ENCODE results near the gene CDSN.

Gene CDSN

DNA sequence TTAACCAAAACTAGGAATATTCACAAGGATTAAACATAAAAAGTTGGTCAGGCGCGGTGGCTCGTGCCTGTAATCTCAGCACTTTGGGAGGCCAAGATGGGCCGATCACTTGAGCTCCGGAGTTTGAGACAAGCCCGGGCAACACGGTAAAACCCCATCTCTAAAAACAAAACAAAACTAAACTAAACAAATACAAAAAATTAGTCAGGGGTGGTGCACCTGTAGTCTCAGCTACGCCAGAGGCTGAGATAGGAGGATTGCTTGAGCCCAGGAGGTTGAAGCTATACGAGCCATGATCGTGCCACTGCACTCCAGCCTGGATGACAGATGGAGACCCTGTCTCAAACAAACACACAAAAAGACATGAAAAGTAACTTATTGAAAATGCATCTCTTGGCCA lies 15.5 kb upstream of the CDSN start:
- TF ChIP-seq POLR2A (IDR thresholded peaks at IDR 0.05; ENCODE audit: low read depth, low read length), result no peak
- no peak for DNase-seq (ENCODE audit: insufficient read length, low spot score)
- no peak for FAIRE-seq

DNA sequence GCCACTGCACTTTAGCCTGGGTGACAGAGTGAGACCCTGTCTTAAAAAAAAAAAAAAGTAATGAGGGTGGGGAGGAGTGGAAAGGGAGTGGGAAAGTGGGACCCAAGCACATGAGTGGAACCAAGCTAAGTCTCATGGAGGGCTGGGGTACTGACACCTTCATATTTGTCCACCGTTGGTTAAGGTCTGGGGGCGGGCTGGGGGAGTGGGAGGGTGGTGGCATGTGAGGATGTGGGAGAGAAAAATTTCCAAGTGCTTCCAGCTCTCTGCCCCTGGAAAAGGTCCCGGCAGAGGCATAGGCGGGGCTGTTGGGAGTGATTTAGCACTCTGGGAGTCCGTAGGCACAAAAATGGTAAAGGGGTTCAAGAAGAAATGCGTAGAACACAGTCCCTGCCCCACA lies 12.6 kb upstream of the CDSN start:
- no peak for DNase-seq (ENCODE audit: insufficient read length, low spot score)
- TF ChIP-seq POLR2A (IDR thresholded peaks at IDR 0.05; ENCODE audit: low read depth, low read length), result no peak
- no peak for FAIRE-seq

DNA sequence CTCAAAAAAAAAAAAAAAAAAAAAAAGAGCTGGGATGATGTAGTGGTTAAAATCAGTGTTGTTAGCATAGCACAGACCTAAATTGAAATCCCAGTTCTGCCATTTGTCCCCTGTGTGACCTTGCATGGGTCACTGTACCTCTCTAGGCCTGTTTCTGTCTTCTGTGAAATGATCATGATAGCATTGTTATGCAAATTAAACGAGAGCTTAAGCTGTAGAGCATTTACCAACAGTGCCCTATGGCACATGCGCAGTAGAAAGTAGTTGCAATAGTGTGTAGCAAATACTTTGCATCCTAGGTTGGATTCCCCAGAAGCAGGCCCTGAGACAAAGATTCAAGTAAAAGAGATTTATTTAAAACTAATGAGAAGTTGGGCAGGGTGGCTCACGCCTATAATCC lies 11.3 kb upstream of the CDSN start:
- FAIRE-seq, result no peak
- no peak for DNase-seq (ENCODE audit: insufficient read length, low spot score)
- no peak for TF ChIP-seq POLR2A (IDR thresholded peaks at IDR 0.05; ENCODE audit: low read depth, low read length)

DNA sequence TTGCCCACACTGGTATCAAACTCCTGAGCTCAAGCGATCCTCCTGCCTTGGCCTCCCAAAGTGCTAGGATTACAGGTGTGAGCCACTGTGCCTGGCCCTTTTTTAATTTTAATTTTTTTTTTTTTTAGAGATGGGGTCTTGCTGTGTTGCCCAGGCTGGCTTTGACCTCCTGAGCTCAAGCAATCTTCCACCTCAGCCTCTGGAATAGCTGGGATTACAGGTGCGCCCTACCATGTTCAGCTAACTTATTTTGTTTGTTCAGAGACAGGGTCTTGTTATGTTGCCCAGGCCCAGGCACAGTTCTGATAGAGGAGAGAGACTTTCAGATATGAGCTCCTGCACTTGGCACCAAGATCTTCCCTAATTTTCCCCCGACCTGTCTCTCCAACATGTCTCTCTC lies 10.5 kb upstream of the CDSN start:
- no peak for DNase-seq (ENCODE audit: insufficient read length, low spot score)
- FAIRE-seq, result no peak
- no peak for TF ChIP-seq POLR2A (IDR thresholded peaks at IDR 0.05; ENCODE audit: low read depth, low read length)

DNA sequence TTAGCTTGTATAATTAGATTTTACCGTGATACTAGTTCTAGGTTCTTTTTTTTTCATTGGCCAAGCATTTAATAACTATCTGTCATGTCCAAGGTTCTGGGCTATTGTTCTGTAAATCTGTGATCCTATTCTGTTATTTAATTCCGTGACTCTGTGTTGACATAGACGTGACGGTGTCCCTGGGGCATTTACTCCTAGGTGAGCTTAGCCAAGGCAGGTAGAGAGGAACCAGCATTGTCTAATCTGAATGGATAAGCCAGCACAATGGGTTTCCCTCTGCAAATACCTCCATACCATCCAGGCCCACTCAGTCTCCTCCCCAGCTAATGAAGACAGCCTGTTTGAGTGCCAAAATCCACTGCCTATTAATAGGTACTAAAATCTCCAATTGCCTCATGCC lies 8.9 kb upstream of the CDSN start:
- TF ChIP-seq POLR2A (IDR thresholded peaks at IDR 0.05; ENCODE audit: low read depth, low read length), result no peak
- FAIRE-seq (no peak), DNase-seq (ENCODE audit: insufficient read length, low spot score) (no peak)

DNA sequence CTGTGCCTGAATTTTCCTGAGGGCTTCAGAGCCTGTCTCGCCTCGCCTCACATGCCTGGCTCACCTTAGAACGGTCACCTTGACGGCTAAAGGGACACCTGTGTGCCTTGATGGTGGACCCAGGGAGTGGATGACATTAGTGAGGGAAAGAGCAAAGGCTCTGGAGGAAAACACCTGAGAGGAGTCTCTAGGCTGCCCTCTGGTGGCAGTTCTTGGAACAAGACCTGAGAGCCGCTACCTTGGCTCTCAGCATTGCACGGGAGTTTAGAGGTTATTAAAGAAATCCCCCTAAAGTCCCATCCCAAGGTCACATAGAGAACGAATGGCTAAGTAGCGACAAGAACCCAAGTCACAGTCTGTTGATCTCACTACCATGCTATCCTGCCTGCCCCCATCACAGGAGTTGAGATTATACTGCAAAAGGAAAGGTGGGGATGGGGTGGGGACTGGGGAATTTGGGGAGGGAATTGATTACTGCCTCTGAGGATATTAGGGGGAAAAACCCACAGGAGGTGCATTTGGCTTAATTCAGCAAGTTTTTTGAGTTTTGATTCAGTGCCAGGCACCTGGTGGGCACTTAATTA lies 7.9 kb upstream of the CDSN start:
- FAIRE-seq (no peak), DNase-seq (ENCODE audit: insufficient read length, low spot score) (no peak)
- TF ChIP-seq POLR2A (IDR thresholded peaks at IDR 0.05; ENCODE audit: low read depth, low read length), result no peak

DNA sequence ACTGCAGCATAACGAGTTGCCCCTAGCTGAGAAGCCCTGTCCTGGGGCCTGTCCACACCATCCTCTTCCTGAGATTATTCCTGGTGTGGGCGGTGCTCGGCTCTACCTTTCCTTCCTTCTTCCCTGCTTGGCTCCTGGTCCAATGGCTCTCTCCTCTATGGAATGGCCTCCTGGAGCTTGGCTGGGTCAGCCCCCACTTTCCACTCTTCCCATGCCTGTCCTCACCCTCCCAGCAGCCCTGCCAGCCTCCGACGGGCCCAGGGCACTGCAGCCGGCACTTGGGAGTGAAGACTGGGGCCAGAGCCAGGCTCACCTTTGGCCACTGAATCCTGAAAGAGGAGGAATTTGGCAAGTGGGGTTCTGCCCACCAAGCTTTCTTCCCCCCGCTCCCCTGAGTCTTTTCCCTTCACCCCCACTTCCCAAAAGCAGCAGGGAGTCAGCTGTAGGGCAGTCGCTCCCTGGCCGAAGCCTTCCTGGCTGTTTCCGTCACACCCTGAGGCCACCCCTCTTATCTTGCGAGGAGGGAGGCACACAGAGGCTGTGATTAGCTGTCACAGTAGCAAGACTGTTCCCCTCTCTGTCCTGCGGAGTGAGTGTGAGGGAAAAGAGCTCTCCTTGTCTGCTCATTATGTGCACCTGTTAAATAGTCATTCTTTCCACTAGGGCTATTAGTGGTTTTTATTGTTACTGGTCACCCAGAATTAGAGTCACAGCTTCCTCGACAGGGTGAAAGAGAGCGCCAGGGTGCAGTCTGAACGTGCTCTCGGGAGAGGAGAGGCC lies 6.3 kb upstream of the CDSN start:
- no peak for DNase-seq (ENCODE audit: insufficient read length, low spot score)
- TF ChIP-seq POLR2A (IDR thresholded peaks at IDR 0.05; ENCODE audit: low read depth, low read length), result no peak

DNA sequence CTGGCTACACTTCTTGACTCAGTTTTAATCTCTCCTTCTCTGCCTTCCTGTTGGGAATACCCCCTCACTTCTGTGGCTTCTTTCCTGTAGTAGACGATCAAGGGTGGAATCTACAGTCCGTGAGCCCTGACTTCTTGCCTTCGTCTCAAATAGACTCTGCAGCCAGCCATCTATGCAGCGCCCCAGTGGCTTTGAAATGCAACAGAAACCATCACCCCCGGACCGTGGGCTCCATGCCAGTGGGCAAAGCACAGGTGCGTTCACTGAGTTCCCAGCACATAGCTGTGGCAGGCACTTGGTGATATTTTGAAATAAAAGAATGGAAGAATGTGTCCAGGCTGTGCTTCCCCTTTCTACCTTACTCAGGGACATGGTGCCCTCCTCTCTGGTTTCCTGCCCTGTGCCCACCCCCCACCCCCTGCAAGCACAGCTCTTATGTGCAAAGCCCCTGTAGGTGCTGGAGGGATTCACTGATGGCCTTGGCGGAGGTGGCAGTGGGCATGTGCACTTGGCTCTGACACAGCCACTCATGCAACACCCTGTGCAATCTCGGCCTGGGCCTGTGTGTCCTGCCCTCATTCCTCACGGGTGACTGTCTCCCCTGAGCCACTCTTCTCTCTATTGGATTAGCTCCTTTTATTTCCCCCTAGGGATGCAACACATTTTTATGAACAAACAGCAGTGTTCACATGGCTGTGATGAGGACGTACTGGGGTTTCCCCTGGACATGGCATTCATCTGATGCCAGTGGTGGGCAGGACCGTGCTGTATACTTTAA lies 5.5 kb upstream of the CDSN start:
- FAIRE-seq (no peak), DNase-seq (ENCODE audit: insufficient read length, low spot score) (no peak)
- no peak for TF ChIP-seq POLR2A (IDR thresholded peaks at IDR 0.05; ENCODE audit: low read depth, low read length)

More for the DNA sequence above, 6.3 kb upstream of the CDSN start:
- FAIRE-seq, result no peak

DNA sequence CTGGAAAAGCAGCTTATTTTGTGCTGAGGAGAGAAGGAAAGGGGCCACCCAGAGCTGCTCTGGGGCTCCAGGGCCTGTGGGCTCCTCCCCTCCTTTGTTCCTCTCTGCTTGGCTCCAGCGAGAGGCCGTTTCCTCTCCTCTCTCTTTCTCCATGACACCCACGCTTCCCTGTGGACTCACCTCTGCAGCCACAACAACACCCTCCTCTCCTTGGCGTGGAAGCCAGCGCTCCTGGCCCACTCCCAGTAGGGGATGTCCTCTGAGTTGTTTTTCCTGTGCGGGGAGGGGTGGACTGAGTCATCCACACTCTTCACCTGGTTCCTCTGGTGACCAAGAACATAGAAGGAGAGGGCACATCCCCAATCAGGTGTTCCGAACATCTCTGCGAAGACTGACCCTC lies 4.9 kb upstream of the CDSN start:
- no peak for FAIRE-seq
- TF ChIP-seq POLR2A (IDR thresholded peaks at IDR 0.05; ENCODE audit: low read depth, low read length), result no peak
- no peak for DNase-seq (ENCODE audit: insufficient read length, low spot score)

DNA sequence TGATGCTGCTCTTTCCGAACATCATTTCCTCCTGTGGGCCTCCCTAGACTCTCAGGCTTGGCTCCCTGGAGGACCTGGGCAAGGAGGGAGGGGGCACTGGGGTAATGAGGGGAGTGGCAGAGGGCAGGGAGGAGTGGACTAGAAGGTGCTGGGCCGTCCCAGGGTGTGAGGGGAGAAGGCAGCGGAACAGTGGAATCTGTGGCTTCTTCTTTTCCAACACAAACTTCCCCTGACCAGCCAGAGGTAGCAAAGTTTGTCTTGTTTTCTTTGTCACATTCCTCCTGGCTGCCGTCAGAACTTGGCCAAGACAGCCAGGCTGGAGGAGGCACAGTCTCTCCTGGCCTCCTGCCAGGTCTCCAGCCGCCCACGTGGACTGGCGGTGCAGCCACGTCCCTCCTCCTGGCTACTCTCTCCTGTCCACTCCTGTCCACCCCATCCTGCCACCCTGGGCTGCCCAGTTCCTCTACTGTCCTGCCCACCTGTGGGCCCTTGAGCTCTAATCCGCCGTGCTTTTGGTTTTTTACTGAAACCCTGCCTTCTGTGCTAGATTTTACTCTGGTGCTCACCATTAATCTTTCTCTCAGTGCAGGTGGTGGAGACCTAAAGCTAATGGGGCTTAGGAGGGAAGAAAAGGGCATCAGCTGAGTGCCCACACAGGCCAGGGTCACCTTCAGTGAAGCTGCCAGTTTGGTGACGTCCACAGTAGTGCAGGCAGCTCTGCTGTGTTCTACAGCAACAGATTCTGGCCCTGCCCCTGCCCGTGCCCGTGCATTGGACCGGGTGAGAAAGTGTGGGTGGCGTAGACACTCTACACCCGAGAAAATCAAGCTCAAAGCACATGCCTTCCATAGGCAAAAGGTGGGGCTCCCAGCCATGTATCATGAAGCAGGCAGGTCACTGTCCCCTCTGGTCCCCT lies 2.8 kb upstream of the CDSN start:
- peak; percentile 86 for DNase-seq (ENCODE audit: insufficient read length, low spot score)
- no peak for TF ChIP-seq POLR2A (IDR thresholded peaks at IDR 0.05; ENCODE audit: low read depth, low read length)
- peak; percentile 82 for FAIRE-seq

DNA sequence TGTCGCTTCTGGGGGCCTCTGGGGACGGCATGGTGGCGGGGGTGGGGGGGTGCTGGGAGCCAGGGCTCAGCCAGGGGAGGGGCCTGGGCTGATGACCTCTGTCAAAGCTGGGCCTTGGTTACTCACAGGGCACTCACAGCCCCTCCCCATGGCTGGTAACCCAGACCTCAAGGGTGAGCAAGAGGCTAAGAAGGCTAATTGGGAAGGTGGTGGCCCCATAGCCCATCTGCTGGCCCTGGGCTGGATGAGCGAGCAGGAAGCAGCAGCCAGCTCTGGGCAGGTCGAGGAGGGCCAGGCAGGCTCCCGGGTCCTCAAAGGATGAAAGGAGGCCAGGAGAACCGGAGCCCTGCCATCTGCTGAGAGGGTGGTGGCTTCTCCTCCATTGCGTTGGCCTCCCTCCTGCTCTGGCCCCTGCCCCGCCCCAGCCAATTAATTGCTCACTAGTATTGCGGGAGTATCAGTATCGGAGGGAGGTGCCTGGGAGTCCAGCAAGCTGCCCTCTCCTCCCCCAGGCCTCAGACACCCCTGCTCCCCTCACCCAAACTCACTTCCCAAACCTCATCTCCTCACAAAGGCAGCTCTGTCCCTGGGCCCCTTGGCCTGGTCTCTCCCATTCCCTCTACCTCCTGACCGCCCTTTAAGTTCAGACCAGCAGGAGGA lies 1.0 kb upstream of the CDSN start:
- FAIRE-seq (no peak), DNase-seq (ENCODE audit: insufficient read length, low spot score) (no peak)
- no peak for TF ChIP-seq POLR2A (IDR thresholded peaks at IDR 0.05; ENCODE audit: low read depth, low read length)

DNA sequence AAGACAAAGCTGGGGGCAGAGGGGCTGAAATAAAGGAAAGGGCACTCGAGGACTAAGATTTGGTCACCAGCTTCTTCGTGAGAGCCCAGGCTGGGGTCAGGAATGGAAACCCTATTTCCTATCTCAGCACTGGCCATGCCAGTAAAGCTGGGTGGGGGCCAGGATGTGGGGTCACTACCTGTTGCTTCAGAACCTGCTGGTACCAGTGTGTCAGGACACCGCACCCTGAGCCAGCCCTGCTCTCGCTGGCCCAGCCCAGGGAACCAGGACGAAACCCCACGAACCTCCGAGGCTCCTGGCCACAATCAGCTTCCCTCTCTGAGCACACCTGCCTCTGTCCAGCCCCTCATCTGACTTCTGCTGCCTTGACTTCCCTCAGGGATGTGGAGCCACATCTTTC lies 2.1 kb downstream of the CDSN start:
- no peak for TF ChIP-seq POLR2A (IDR thresholded peaks at IDR 0.05; ENCODE audit: low read depth, low read length)
- no peak for FAIRE-seq
- no peak for DNase-seq (ENCODE audit: insufficient read length, low spot score)

DNA sequence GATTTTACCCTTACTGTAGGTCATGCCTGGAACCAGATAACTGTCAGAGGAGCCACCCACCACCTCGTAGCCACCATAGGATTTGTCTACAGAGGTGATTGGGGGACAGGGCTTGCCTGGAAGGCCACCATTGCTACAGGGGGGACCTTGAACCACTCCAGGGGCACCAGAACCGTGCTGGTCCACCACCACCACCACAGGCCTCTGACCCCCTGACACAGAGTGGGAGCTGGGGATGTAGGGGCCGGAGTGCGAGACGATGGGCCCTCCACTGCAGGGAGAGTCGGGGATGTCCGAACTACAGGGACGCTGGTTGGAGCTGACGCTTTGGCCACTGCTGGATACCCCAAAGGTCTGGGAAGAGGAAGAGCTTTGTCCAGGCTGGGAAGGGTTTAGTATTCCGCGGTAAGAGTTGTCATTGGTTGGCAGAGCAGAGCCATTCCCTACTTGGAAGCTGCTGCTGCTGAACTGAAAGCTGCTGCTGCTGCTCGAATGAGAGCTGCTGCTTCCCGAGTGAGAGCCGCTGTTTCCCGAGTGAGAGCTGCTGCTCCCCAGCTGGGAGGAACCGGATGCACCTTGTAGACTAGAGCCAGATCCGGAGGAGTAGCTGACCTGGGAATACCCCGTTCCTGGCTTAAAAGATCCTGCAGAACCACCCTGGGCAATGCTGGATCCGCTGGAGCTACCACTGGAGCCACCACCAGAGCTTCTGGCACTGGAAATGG lies 3.4 kb downstream of the CDSN start:
- no peak for DNase-seq (ENCODE audit: insufficient read length, low spot score)
- no peak for FAIRE-seq
- TF ChIP-seq POLR2A (IDR thresholded peaks at IDR 0.05; ENCODE audit: low read depth, low read length), result no peak
